Mesendoderm (in vitro differentiated cells): ENCODE results near the gene KCNQ1.

Source experiments
- DNase-seq: peaks from one replicate; pipeline ENCODE4 v3.0.0; 2013
- H2AK5ac ChIP-seq: 2 replicates; pipeline ENCODE4 v1.6.1; 2013; ENCODE audit warnings: low read length, inconsistent platforms
- H2BK120ac ChIP-seq: 2 replicates; pipeline ENCODE4 v1.6.1; 2013; ENCODE audit warnings: low read depth, mild to moderate bottlenecking, low read length, moderate library complexity, mixed read lengths
- H2BK15ac ChIP-seq: replicated peaks from 2 replicates; pipeline ENCODE4 v1.6.1; 2013; ENCODE audit warnings: low read depth, mild to moderate bottlenecking, moderate library complexity
- H2BK5ac ChIP-seq: 2 replicates; pipeline ENCODE4 v1.6.1; 2013; ENCODE audit warnings: low read length, inconsistent platforms
- H3K18ac ChIP-seq: 2 replicates; pipeline ENCODE4 v1.6.1; 2013; ENCODE audit warnings: mild to moderate bottlenecking, low read length, mixed read lengths
- H3K23ac ChIP-seq: one replicate; pipeline ENCODE4 v1.6.1; 2013; ENCODE audit warnings: low read length
- H3K27ac ChIP-seq: 2 replicates; pipeline ENCODE4 v1.5.1; 2013; ENCODE audit warnings: low read depth, mild to moderate bottlenecking, inconsistent platforms, low read length, moderate library complexity
- H3K27me3 ChIP-seq: 2 replicates; pipeline ENCODE4 v1.6.1; 2013; ENCODE audit warnings: low read length, control low read depth, mild to moderate bottlenecking, inconsistent platforms; ENCODE audit not compliant: insufficient read depth, poor library complexity
- H3K36me3 ChIP-seq: 2 replicates; pipeline ENCODE4 v1.6.1; 2013; ENCODE audit warnings: low read length, inconsistent platforms; ENCODE audit not compliant: control insufficient read depth, insufficient read depth
- H3K4ac ChIP-seq: one replicate; pipeline ENCODE4 v1.6.1; 2013; ENCODE audit warnings: low read depth, mild to moderate bottlenecking, low read length, moderate library complexity
- H3K4me1 ChIP-seq: 2 replicates; pipeline ENCODE4 v1.6.1; 2013; ENCODE audit warnings: low read depth, low read length, inconsistent platforms; ENCODE audit not compliant: control insufficient read depth
- H3K4me2 ChIP-seq: 2 replicates; pipeline ENCODE4 v1.6.1; 2013; ENCODE audit warnings: low read length
- H3K4me3 ChIP-seq: 2 replicates; pipeline ENCODE4 v1.5.1; 2013; ENCODE audit warnings: mild to moderate bottlenecking, low read length
- H3K56ac ChIP-seq: one replicate; pipeline ENCODE4 v1.6.1; 2013; ENCODE audit warnings: low read length
- H3K79me1 ChIP-seq: 2 replicates; pipeline ENCODE4 v1.6.1; 2013; ENCODE audit warnings: low read length, inconsistent platforms
- H3K79me2 ChIP-seq: 2 replicates; pipeline ENCODE4 v1.6.1; 2013; ENCODE audit warnings: mild to moderate bottlenecking, low read length; ENCODE audit not compliant: control insufficient read depth, insufficient read depth
- H3K9ac ChIP-seq: 2 replicates; pipeline ENCODE4 v1.6.1; 2013; ENCODE audit warnings: low read length, inconsistent platforms
- H4K5ac ChIP-seq: one replicate; pipeline ENCODE4 v1.6.1; 2013; ENCODE audit warnings: low read length
- H4K8ac ChIP-seq: one replicate; pipeline ENCODE4 v1.6.1; 2013; ENCODE audit warnings: low read depth, mild to moderate bottlenecking, control low read depth, low read length, moderate library complexity
- WGBS: extraction: QIAGEN DNeasy Blood & Tissue Kit; methylation state at CpG from one replicate; pipeline ENCODE4 v1.1.7; 2013; ENCODE audit warnings: low lambda C conversion rate, missing lambda C conversion rate; ENCODE audit not compliant: insufficient coverage; ENCODE audit errors: extremely low coverage; 5-methylcytosine and 5-hydroxymethylcytosine counted together

The KCNQ1 gene

DNA sequence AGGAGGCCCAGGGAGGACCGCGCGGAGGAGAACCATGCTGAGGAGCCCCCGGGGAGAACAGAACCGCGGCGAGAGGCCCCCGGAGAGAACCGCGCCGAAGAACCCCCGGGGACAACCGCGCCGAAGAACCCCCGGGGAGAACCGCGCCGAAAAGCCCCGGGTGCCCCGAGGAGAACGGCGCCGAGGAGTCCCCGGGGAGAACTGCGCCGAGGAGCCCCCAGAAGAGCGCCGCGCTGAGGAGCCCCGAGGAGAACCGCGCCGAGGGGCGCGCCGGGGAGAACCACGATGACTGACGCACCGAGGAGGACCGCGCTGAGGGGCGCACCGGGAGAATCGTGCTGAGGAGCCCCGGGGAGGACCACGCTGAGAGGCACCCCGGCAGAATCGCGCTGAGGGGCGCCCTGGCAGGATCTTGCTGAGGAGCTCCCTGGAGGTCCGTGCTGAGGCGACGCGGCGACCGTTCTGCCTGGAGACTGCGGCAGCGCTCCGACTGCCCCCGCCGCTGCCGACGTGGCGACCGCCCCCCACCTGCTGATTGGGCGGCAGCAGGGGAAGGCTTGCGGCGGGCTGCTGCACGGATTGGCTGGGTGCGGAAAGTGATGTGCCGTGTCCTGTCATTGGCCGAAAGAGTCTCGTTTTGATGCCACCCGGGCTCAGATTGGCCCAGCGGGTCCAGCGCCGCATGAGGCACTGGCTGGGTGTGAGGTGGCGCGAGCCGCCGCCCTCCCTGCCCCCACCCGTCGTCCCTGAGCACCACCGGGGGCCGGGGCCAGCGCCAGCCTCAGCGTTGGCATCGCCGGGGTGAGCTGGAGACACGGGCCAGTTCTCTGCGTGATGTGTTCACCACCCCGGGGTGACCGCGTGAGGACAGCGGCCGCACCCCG, 255.0 kb downstream of the KCNQ1 start, which contains the start of gene KCNQ1OT1:
TSS of gene KCNQ1OT1 (minus strand) at position 464 of the 884 bp plus-strand sequence.
- Histone ChIP-seq H2AK5ac (no peak within 1 kb of the TSS), H3K4me2 (peak within 1 kb of the TSS; percentile 42), H3K79me1 (no peaks in the 10 kb centered on the region), H3K4me3 (peak within 1 kb of the TSS; percentile 50), H2BK5ac (peak within 1 kb of the TSS; percentile 60), H2BK120ac (no peak within 1 kb of the TSS), H3K27me3 (no peaks in the 10 kb centered on the region), H3K79me2 (no peaks in the 10 kb centered on the region), H4K5ac (no peak within 1 kb of the TSS), H3K4ac (peak within 1 kb of the TSS; percentile 41), H3K9ac (peak within 1 kb of the TSS; percentile 75), H3K23ac (no peak within 1 kb of the TSS), H3K18ac (peak within 1 kb of the TSS; percentile 35), H3K56ac (peak within 1 kb of the TSS; percentile 83), H3K36me3 (no peaks in the 10 kb centered on the region), H4K8ac (no peak within 1 kb of the TSS), H3K27ac (peak within 1 kb of the TSS; percentile 22), H3K4me1 (peaks cover 3% of the 10 kb centered on the region), H2BK15ac (no peak within 1 kb of the TSS)
- no CpG with 5 or more reads among the region's 98 CpGs for WGBS
- DNase-seq = peak; percentile 94

GRCh38 chr11:2700415-2701211, 255.8 kb downstream of the KCNQ1 start:
- no peak overlapping the region for H2AK5ac ChIP-seq
- H3K18ac ChIP-seq = peak overlapping the region; percentile 35
- H3K4me2 ChIP-seq = peak overlapping the region; percentile 42
- H3K27me3 ChIP-seq = no peaks in the 10 kb centered on the region
- H3K9ac ChIP-seq = peak overlapping the region; percentile 74
- no peak overlapping the region for H3K23ac ChIP-seq
- no peaks in the 10 kb centered on the region for H3K79me2 ChIP-seq
- H2BK120ac ChIP-seq = no peak overlapping the region
- H3K4me3 ChIP-seq = peak overlapping the region; percentile 19
- H3K79me1 ChIP-seq = no peaks in the 10 kb centered on the region
- DNase-seq = peak; percentile 58
- peak overlapping the region; percentile 41 for H3K4ac ChIP-seq
- peak overlapping the region; percentile 80 for H3K56ac ChIP-seq
- no peak overlapping the region for H4K5ac ChIP-seq
- H3K27ac ChIP-seq = peak overlapping the region; percentile 22
- H2BK5ac ChIP-seq = peak overlapping the region; percentile 60
- no peaks in the 10 kb centered on the region for H3K36me3 ChIP-seq
- H2BK15ac ChIP-seq = no peak overlapping the region
- no CpG with 5 or more reads among the region's 52 CpGs for WGBS
- no peak overlapping the region for H4K8ac ChIP-seq
- H3K4me1 ChIP-seq = peaks cover 3% of the 10 kb centered on the region

GRCh38 chr11:2701230-2701629, 256.4 kb downstream of the KCNQ1 start:
- no CpG with 5 or more reads among the region's 7 CpGs for WGBS
- H3K36me3 ChIP-seq = no peaks in the 10 kb centered on the region
- H3K4ac ChIP-seq = no peak overlapping the region
- H3K18ac ChIP-seq = no peak overlapping the region
- no peak overlapping the region for H2BK120ac ChIP-seq
- H2BK15ac ChIP-seq = no peak overlapping the region
- H3K4me3 ChIP-seq = no peak overlapping the region
- H3K4me1 ChIP-seq = peaks cover 3% of the 10 kb centered on the region
- peak overlapping the region; percentile 69 for H3K56ac ChIP-seq
- H4K8ac ChIP-seq = no peak overlapping the region
- no peaks in the 10 kb centered on the region for H3K79me2 ChIP-seq
- H4K5ac ChIP-seq = no peak overlapping the region
- H3K23ac ChIP-seq = no peak overlapping the region
- no peak overlapping the region for H3K4me2 ChIP-seq
- no peaks in the 10 kb centered on the region for H3K27me3 ChIP-seq
- no peak overlapping the region for H2AK5ac ChIP-seq
- H2BK5ac ChIP-seq = no peak overlapping the region
- no peak overlapping the region for H3K27ac ChIP-seq
- H3K79me1 ChIP-seq = no peaks in the 10 kb centered on the region
- H3K9ac ChIP-seq = peak overlapping the region; percentile 46
- DNase-seq = no peak

- no CpG with 5 or more reads among the region's 5 CpGs for WGBS
Observed at GRCh38 chr11:2701898-2702434, 257.2 kb downstream of the KCNQ1 start.

GRCh38 chr11:2702771-2703362, 258.1 kb downstream of the KCNQ1 start:
- Histone ChIP-seq H3K18ac (no peak overlapping the region), H3K23ac (no peak overlapping the region), H3K4me2 (no peak overlapping the region), H3K36me3 (no peaks in the 10 kb centered on the region), H2AK5ac (no peak overlapping the region), H3K4ac (no peak overlapping the region), H3K79me2 (no peaks in the 10 kb centered on the region), H3K9ac (peak overlapping the region; percentile 24), H4K5ac (no peak overlapping the region), H3K27ac (no peak overlapping the region), H3K79me1 (no peaks in the 10 kb centered on the region), H2BK120ac (no peak overlapping the region), H4K8ac (no peak overlapping the region), H2BK15ac (no peak overlapping the region), H3K27me3 (no peaks in the 10 kb centered on the region), H3K4me1 (peaks cover 3% of the 10 kb centered on the region), H3K56ac (no peak overlapping the region), H3K4me3 (no peak overlapping the region), H2BK5ac (no peak overlapping the region)
- no peak for DNase-seq
- no CpG with 5 or more reads among the region's 17 CpGs for WGBS

More at GRCh38 chr11:2701898-2702434, 257.2 kb downstream of the KCNQ1 start:
- Histone ChIP-seq H3K4me1 (peaks cover 3% of the 10 kb centered on the region), H3K27ac (no peak overlapping the region), H3K36me3 (no peaks in the 10 kb centered on the region), H3K4me3 (no peak overlapping the region), H2AK5ac (no peak overlapping the region), H3K4ac (no peak overlapping the region), H3K9ac (no peak overlapping the region), H3K18ac (no peak overlapping the region), H3K79me1 (no peaks in the 10 kb centered on the region), H3K4me2 (no peak overlapping the region), H2BK15ac (no peak overlapping the region), H3K23ac (no peak overlapping the region), H3K27me3 (no peaks in the 10 kb centered on the region), H4K8ac (no peak overlapping the region), H2BK5ac (no peak overlapping the region), H3K79me2 (no peaks in the 10 kb centered on the region), H4K5ac (no peak overlapping the region), H3K56ac (no peak overlapping the region), H2BK120ac (no peak overlapping the region)
- no peak for DNase-seq
